Prostate gland (tissue), 2 donors: Measurements from ENCODE around the gene COMMD7.

Source experiments
- CTCF ChIP-seq, 4 experiments: fragments of 200-600 bp in 2 of 4; fragments of 450-650 bp in 2 of 4; sonication (generic) in 2 of 4; IDR thresholded peaks; 1 replicate in 3 of 4; 2 replicates in 1 of 4; pipeline ENCODE4 v1.5.1; 2016 to 2019; ENCODE audit warnings: antibody characterized with exemption in 4 of 4, mild to moderate bottlenecking in 2 of 4, moderate library complexity in 2 of 4
- POLR2A ChIP-seq: fragments of 450-650 bp; IDR thresholded peaks from one replicate; pipeline ENCODE4 v1.6.1; 2016; ENCODE audit warnings: antibody characterized with exemption, mild to moderate bottlenecking

GRCh38 chr20:32752458-32753250 is 9.4 kb upstream of the COMMD7 start:
- TF ChIP-seq CTCF (IDR thresholded peaks at IDR 0.05) (no peak), POLR2A (no peak)
